K562 (cell line): ENCODE measurements around the gene AP3M1. TPM values are rescaled to one million over a fixed set of nuclear protein-coding genes. Genes with fewer than 3 reads are reported as not detected.

Experiments used
- ARID2 ChIP-seq: fragments of 450-650 bp; IDR thresholded peaks from 2 replicates; pipeline ENCODE4 v1.6.1; 2017; ENCODE audit warnings: antibody characterized with exemption, mild to moderate bottlenecking
- DIDO1 ChIP-seq: fragments of 450-650 bp; IDR thresholded peaks from 2 replicates; pipeline ENCODE4 v1.6.1; 2016; ENCODE audit warnings: low read depth, missing biosample characterization, missing genetic modification characterization
- HDGF ChIP-seq: fragments of 450-650 bp; IDR thresholded peaks from 2 replicates; pipeline ENCODE4 v1.6.1; 2016
- HNRNPLL ChIP-seq: fragments of 200-400 bp; formaldehyde crosslinking; IDR thresholded peaks from 2 replicates; pipeline ENCODE4 v1.6.1; 2017; ENCODE audit warnings: low read length, low read depth, mild to moderate bottlenecking; ENCODE audit not compliant: poor library complexity, severe bottlenecking
- KAT7 ChIP-seq: sonication (generic); formaldehyde crosslinking; IDR thresholded peaks from 2 replicates; pipeline ENCODE4 v1.8.0; 2022; ENCODE audit warnings: missing genetic modification reagents, mild to moderate bottlenecking, borderline replicate concordance
- KDM2B ChIP-seq: fragments of 250-450 bp; sonication (Bioruptor Pico); IDR thresholded peaks from 2 replicates; pipeline ENCODE4 v1.8.0; 2021; ENCODE audit warnings: mild to moderate bottlenecking, moderate library complexity
- NELFE ChIP-seq: IDR thresholded peaks from 2 replicates; pipeline ENCODE4 v1.6.1; 2011; ENCODE audit warnings: mild to moderate bottlenecking; ENCODE audit not compliant: insufficient read depth, insufficient read length
- NFE2L1 ChIP-seq: fragments of 450-650 bp; IDR thresholded peaks from 2 replicates; pipeline ENCODE4 v1.6.1; 2016; ENCODE audit warnings: missing genetic modification characterization, low read depth, mild to moderate bottlenecking, missing compliant biosample characterization, moderate library complexity, borderline replicate concordance
- SAP30 ChIP-seq: fragments of 200-600 bp; sonication (generic); IDR thresholded peaks from 2 replicates; pipeline ENCODE4 v1.6.1; 2012; ENCODE audit warnings: borderline replicate concordance, low read depth, mild to moderate bottlenecking, moderate library complexity, low read length, control low read depth, inconsistent platforms; ENCODE audit not compliant: insufficient read depth, poor library complexity, severe bottlenecking
- SIN3A ChIP-seq, 2 experiments: fragments of 150-350 bp in 1 of 2; IDR thresholded peaks; 2 replicates each; pipeline ENCODE4 v1.6.1; 2011 to 2016; ENCODE audit warnings: borderline replicate concordance in 2 of 2, low read depth in 2 of 2, low read length in 2 of 2, mild to moderate bottlenecking in 2 of 2, moderate library complexity in 2 of 2; ENCODE audit not compliant: control insufficient read depth in 1 of 2
- ZNF830 ChIP-seq: fragments of 250-450 bp; sonication (Bioruptor Pico); IDR thresholded peaks from 2 replicates; pipeline ENCODE4 v1.5.0; 2021; ENCODE audit warnings: mild to moderate bottlenecking
- polyA plus RNA-seq, 8 experiments: library from polyadenylated mRNA; depleted of rRNA in 4 of 8; stranded (reverse) in 5 of 8; unstranded in 3 of 8; fragments of >200 nt; fragmentation: Nextera tagmentation in 2 of 8; fragmentation: Illumina TruSeq in 1 of 8; extraction: Ambion mirVana in 2 of 8; extraction: Trizol in 1 of 8; gene quantifications; 2 replicates each; pipeline versions ENCODE4 v1.2.1 to v1.2.3, GENCODE V29; 2011 to 2014; ENCODE audit warnings: inconsistent platforms in 1 of 8, missing spikeins in 1 of 8
- total RNA-seq, 7 experiments: library from RNA; depleted of rRNA in 6 of 7; stranded (reverse); fragments of >200 nt in 6 of 7; fragmentation: Illumina TruSeq in 2 of 7; extraction: Trizol in 2 of 7; gene quantifications; 2 replicates each; pipeline versions ENCODE4 v1.2.1 to v1.2.3, GENCODE V29; 2011 to 2021; ENCODE audit warnings: low replicate concordance in 1 of 7
- TF ChIP-seq, protein P1 (sequence below): fragments of 450-650 bp; formaldehyde crosslinking; IDR thresholded peaks from 2 replicates; pipeline ENCODE4 v1.4.0; 2022; ENCODE audit warnings: missing genetic modification characterization
- TF ChIP-seq, protein P2 (sequence below): fragments of 250-450 bp; sonication (Bioruptor Pico); IDR thresholded peaks from 2 replicates; pipeline ENCODE4 v1.4.0; 2020
- TF ChIP-seq, protein P3 (sequence below): fragments of 250-450 bp; sonication (Bioruptor Pico); IDR thresholded peaks from 2 replicates; pipeline ENCODE4 v1.4.0; 2020; ENCODE audit warnings: mild to moderate bottlenecking, moderate library complexity, borderline replicate concordance

The AP3M1 gene
- total and polyA plus RNA-seq, 9 of the 15 experiments (the other 6 are each of a cell fraction or from before 2014, with no cell fraction given) = 44.3 to 135 (median 67.6) TPM

DNA sequence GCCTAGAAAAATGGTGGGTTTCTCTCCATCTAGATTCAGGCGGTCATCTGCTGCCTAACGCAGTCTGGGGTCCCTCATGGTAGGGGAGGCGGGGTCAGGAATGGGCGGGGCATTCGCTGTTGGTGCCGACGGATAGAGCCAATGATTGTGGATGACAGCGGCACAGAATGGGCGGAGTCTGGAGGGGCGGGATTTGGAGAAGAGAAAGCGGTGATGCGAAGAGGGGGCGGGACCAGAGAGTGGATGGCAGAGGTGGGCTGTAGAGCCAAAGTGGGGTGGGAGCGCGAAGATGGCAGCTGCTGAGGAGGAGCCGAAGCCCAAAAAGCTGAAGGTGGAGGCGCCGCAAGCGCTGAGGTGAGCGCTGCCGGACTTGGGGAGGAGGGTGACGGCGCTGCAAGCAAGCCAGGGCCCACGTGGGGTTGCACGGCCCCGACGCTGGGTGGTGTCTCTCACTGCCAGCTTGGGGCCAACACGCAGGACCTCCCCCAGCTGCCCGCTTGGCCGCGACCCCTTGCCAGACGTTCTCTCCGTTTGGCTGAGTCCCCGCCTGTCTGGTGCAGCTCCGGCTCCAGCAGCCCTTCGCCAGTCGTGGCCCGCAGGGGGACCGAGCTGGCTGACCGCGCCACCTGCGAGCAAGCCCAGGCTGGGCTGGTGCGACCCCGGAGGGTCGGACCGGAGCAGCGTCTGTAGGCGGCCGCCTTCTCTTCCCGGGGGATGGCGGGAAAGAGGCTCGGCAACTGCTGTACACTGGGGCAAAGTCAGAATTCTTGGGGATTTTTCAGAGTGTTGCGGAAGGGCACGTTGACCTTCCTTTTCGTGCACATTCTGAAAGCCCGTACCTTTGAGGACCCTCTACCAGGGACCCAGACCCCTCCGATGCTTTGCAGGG, 606 bp upstream of the AP3M1 start, which contains the start of gene ADK (continued):
- TF ChIP-seq KAT7 (CRISPR knock-in tag) (peak; percentile 87; the same call in 1 of the 2 replicates), NFE2L1 (tag) (no peak), ARID2 (no peak), KDM2B (CRISPR knock-in tag) (no peak; the same call in 1 of the 2 replicates), HDGF (peak; percentile 97), SIN3A (IDR thresholded peaks at IDR 0.05; ENCODE audit: borderline replicate concordance in 2 of 2, control insufficient read depth in 1 of 2, low read depth in 2 of 2, low read length in 2 of 2) (peak; percentile 96; a peak in 3 of 4 replicates), DIDO1 (0 out of 2 replicates have a peak, but pooled peaks have one; percentile 7), SAP30 (peak; percentile 98), NELFE (no peak), HNRNPLL (no peak), ZNF830 (CRISPR knock-in tag) (0 out of 2 replicates have a peak, but pooled peaks have one; percentile 71)
- TF ChIP-seq, protein P1, sequence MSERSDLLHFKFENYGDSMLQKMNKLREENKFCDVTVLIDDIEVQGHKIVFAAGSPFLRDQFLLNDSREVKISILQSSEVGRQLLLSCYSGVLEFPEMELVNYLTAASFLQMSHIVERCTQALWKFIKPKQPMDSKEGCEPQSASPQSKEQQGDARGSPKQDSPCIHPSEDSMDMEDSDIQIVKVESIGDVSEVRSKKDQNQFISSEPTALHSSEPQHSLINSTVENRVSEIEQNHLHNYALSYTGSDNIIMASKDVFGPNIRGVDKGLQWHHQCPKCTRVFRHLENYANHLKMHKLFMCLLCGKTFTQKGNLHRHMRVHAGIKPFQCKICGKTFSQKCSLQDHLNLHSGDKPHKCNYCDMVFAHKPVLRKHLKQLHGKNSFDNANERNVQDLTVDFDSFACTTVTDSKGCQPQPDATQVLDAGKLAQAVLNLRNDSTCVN = no peak; the same call in 1 of the 2 replicates
- TF ChIP-seq, protein P2, sequence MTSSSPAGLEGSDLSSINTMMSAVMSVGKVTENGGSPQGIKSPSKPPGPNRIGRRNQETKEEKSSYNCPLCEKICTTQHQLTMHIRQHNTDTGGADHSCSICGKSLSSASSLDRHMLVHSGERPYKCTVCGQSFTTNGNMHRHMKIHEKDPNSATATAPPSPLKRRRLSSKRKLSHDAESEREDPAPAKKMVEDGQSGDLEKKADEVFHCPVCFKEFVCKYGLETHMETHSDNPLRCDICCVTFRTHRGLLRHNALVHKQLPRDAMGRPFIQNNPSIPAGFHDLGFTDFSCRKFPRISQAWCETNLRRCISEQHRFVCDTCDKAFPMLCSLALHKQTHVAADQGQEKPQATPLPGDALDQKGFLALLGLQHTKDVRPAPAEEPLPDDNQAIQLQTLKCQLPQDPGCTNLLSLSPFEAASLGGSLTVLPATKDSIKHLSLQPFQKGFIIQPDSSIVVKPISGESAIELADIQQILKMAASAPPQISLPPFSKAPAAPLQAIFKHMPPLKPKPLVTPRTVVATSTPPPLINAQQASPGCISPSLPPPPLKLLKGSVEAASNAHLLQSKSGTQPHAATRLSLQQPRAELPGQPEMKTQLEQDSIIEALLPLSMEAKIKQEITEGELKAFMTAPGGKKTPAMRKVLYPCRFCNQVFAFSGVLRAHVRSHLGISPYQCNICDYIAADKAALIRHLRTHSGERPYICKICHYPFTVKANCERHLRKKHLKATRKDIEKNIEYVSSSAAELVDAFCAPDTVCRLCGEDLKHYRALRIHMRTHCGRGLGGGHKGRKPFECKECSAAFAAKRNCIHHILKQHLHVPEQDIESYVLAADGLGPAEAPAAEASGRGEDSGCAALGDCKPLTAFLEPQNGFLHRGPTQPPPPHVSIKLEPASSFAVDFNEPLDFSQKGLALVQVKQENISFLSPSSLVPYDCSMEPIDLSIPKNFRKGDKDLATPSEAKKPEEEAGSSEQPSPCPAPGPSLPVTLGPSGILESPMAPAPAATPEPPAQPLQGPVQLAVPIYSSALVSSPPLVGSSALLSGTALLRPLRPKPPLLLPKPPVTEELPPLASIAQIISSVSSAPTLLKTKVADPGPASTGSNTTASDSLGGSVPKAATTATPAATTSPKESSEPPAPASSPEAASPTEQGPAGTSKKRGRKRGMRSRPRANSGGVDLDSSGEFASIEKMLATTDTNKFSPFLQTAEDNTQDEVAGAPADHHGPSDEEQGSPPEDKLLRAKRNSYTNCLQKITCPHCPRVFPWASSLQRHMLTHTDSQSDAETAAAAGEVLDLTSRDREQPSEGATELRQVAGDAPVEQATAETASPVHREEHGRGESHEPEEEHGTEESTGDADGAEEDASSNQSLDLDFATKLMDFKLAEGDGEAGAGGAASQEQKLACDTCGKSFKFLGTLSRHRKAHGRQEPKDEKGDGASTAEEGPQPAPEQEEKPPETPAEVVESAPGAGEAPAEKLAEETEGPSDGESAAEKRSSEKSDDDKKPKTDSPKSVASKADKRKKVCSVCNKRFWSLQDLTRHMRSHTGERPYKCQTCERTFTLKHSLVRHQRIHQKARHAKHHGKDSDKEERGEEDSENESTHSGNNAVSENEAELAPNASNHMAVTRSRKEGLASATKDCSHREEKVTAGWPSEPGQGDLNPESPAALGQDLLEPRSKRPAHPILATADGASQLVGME (CRISPR knock-in tag) = peak; percentile 8; the same call in 1 of the 2 replicates
- TF ChIP-seq, protein P3, sequence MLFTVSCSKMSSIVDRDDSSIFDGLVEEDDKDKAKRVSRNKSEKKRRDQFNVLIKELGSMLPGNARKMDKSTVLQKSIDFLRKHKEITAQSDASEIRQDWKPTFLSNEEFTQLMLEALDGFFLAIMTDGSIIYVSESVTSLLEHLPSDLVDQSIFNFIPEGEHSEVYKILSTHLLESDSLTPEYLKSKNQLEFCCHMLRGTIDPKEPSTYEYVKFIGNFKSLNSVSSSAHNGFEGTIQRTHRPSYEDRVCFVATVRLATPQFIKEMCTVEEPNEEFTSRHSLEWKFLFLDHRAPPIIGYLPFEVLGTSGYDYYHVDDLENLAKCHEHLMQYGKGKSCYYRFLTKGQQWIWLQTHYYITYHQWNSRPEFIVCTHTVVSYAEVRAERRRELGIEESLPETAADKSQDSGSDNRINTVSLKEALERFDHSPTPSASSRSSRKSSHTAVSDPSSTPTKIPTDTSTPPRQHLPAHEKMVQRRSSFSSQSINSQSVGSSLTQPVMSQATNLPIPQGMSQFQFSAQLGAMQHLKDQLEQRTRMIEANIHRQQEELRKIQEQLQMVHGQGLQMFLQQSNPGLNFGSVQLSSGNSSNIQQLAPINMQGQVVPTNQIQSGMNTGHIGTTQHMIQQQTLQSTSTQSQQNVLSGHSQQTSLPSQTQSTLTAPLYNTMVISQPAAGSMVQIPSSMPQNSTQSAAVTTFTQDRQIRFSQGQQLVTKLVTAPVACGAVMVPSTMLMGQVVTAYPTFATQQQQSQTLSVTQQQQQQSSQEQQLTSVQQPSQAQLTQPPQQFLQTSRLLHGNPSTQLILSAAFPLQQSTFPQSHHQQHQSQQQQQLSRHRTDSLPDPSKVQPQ (CRISPR knock-in tag) = no peak
